GM12892 (cell line): ENCODE measurements around the gene MPST.

Experiments
- POLR2A ChIP-seq: IDR thresholded peaks from 2 replicates; pipeline ENCODE4 v1.6.1; 2011; ENCODE audit warnings: low read depth, low read length, control low read depth
- POLR2AphosphoS5 ChIP-seq: IDR thresholded peaks from 2 replicates; pipeline ENCODE4 v1.6.1; 2011; ENCODE audit warnings: low read depth, low read length, control low read depth

DNA sequence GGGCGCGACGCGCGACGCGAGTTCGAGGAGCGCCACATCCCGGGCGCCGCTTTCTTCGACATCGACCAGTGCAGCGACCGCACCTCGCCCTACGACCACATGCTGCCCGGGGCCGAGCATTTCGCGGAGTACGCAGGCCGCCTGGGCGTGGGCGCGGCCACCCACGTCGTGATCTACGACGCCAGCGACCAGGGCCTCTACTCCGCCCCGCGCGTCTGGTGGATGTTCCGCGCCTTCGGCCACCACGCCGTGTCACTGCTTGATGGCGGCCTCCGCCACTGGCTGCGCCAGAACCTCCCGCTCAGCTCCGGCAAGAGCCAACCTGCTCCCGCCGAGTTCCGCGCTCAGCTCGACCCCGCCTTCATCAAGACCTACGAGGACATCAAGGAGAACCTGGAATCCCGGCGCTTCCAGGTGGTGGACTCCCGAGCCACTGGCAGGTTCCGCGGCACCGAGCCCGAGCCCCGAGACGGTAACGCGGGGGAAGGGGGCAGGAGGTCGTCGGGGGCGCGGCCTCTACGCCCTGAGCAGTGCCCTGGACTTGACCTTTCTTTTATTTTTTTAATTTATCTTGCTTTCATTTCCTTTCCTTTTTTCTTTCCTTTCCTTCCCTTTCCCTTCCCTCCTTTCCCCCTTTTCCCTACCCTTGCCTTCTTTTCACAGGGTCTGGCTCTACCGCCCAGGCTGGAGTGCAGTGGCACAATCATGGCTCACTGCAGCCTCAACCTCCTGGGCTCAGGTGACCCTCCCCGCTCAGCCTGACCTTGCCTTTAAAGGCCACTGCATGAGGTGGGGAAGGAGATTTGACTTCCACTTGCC, 5.0 kb downstream of the MPST start:
- TF ChIP-seq POLR2A (no peak), POLR2AphosphoS5 (no peak)
